ENCODE measurements around the gene SLC27A1.

GRCh38 chr19:17540174-17540573 lies 69.8 kb downstream of the SLC27A1 start:
- no peak for TF ChIP-seq RAD21 (IDR thresholded peaks at IDR 0.05)
- no peak for TF ChIP-seq CTCF (IDR thresholded peaks at IDR 0.05; ENCODE audit: low read depth, low read length, missing input control)
- TF ChIP-seq GABPA (IDR thresholded peaks at IDR 0.05 in 1 of 2, conservative IDR thresholded peaks at IDR 0.05 in 1 of 2) = no peak
- TF ChIP-seq FOXA2 (IDR thresholded peaks at IDR 0.05) = no peak
- no peak for TF ChIP-seq MAX (IDR thresholded peaks at IDR 0.05)
- no peak for TF ChIP-seq HNF4A (conservative IDR thresholded peaks at IDR 0.05)
- no peak for TF ChIP-seq TAF1 (conservative IDR thresholded peaks at IDR 0.05)
- no peak for TF ChIP-seq EGR1 (IDR thresholded peaks at IDR 0.05; ENCODE audit: low read depth in 2 of 2)
- TF ChIP-seq JUND (IDR thresholded peaks at IDR 0.05) = no peak

Data from liver (tissue), 3 donors.